ENCODE results near the gene CAMKV. TPM values are rescaled to one million over a fixed set of nuclear protein-coding genes. Genes with fewer than 3 reads are reported as not detected.

Gene CAMKV
- total RNA-seq, 1 experiment from 2014 or later, result 58.2 TPM

DNA sequence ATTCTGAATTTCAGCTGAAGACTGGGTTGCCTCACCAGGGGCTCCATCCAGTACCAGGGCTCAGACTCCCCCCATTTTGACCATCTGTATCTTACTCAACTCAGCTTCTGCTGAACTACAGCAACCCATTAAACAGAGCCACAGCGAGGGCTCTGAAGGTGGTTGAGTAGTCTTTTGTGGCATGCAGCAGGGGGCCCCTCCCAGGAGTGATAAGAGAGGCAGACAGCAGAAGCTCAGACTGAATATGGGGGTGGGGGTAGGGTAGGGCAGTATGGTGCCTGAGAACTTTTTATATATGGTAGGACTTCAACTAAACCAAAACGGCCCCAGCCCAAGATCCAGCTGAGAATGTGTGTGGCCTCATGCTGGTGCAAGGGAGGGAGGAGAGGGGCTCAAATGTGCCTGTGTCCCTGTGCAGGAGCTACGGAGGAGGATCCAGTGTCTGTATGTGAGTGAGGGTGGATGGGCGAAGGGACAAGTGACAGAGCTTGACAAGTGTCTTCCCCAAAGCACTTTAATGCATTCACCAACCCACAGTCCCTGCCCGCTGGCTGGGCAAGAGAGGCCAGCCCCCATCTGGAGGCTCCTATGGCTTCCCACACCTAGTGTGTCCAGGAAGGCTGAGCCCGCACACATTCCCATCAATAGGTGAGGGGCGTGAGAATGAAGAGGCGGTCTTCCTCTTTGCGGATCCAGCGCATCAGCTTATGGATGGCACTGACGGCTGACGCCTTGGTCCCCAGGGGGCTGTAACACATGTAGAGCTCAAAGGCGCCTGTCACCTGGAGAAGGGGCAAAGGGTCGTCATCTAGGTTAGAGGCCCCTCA, 38.9 kb upstream of the CAMKV start:
- H3K27me3 Mint-ChIP-seq (ENCODE audit: low read depth), result peaks cover 11% of the 10 kb centered on the region
- POLR2A ChIA-PET, result interaction anchor here (3.0 kb wide), 1 partner anchor 21 kb away, joined by 19 read pairs; the partner anchor contains the start of gene MON1A
- CTCF ChIA-PET, result interaction anchor here (1.1 to 7.5 kb wide), 9 partner anchors 9 to 104 kb away, joined by 3 to 115 read pairs (median 6); partner anchors contain the start of genes CAMKV, INKA1, MON1A and RBM6
- TF ChIP-seq, protein P1, sequence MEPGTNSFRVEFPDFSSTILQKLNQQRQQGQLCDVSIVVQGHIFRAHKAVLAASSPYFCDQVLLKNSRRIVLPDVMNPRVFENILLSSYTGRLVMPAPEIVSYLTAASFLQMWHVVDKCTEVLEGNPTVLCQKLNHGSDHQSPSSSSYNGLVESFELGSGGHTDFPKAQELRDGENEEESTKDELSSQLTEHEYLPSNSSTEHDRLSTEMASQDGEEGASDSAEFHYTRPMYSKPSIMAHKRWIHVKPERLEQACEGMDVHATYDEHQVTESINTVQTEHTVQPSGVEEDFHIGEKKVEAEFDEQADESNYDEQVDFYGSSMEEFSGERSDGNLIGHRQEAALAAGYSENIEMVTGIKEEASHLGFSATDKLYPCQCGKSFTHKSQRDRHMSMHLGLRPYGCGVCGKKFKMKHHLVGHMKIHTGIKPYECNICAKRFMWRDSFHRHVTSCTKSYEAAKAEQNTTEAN (CRISPR knock-in tag; IDR thresholded peaks at IDR 0.05), result no peak
- TF ChIP-seq ZNF423 (CRISPR knock-in tag; IDR thresholded peaks at IDR 0.05), result 0 out of 2 replicates have a peak, but pooled peaks have one; percentile 35
- no peak for TF ChIP-seq NFE2L1 (CRISPR knock-in tag; IDR thresholded peaks at IDR 0.05)
- TF ChIP-seq, protein P2, sequence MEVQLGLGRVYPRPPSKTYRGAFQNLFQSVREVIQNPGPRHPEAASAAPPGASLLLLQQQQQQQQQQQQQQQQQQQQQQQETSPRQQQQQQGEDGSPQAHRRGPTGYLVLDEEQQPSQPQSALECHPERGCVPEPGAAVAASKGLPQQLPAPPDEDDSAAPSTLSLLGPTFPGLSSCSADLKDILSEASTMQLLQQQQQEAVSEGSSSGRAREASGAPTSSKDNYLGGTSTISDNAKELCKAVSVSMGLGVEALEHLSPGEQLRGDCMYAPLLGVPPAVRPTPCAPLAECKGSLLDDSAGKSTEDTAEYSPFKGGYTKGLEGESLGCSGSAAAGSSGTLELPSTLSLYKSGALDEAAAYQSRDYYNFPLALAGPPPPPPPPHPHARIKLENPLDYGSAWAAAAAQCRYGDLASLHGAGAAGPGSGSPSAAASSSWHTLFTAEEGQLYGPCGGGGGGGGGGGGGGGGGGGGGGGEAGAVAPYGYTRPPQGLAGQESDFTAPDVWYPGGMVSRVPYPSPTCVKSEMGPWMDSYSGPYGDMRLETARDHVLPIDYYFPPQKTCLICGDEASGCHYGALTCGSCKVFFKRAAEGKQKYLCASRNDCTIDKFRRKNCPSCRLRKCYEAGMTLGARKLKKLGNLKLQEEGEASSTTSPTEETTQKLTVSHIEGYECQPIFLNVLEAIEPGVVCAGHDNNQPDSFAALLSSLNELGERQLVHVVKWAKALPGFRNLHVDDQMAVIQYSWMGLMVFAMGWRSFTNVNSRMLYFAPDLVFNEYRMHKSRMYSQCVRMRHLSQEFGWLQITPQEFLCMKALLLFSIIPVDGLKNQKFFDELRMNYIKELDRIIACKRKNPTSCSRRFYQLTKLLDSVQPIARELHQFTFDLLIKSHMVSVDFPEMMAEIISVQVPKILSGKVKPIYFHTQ (CRISPR knock-in tag; IDR thresholded peaks at IDR 0.05), result no peak
- DNase-seq (ENCODE audit: low spot score) (no peak), ATAC-seq (no peak)
- no peak overlapping the region for H3K4me3 Mint-ChIP-seq
- no peaks in the 10 kb centered on the region for H3K9me3 Mint-ChIP-seq
- peaks cover 48% of the 10 kb centered on the region for H3K4me1 Mint-ChIP-seq
- H3K36me3 Mint-ChIP-seq, result no peaks in the 10 kb centered on the region
- no peak overlapping the region for H3K27ac Mint-ChIP-seq

DNA sequence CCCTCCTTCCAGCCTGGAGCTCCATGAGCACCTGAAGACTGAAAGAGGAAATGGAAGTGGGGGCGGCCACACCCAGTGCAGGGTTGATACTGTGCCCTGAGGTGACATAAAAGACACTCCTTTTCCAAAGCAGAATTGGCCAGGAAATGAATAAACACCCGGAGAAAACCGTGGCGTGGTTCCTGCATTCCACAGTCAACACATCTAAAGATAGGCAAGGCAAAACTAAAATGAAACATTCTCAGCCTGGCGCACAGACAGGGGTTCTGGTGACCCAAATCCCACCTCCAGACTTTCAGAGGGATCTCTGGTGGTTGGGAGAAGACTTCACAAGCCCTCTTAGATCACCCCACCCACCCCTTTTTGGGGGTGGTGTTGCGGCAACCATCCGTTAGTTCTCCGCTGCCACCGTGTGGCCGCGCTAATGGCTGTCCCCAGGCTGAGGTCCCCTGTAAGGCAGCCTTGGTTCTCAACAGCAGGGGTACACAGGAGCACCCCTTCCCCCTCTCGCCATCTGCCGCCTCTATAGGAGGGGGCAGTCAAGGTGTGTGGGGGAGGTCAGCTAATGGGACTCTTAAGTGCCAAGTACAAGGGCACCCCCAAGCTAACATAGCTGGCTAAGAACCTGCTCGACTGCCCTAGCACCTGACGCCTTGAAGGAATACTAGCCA, 36.5 kb upstream of the CAMKV start:
- peak overlapping the region; percentile 73; the same call in 1 of the 2 replicates for H3K27ac Mint-ChIP-seq
- peaks cover 47% of the 10 kb centered on the region for H3K4me1 Mint-ChIP-seq
- peak; percentile 14 for ATAC-seq
- H3K9me3 Mint-ChIP-seq, result no peaks in the 10 kb centered on the region
- TF ChIP-seq, protein P3, sequence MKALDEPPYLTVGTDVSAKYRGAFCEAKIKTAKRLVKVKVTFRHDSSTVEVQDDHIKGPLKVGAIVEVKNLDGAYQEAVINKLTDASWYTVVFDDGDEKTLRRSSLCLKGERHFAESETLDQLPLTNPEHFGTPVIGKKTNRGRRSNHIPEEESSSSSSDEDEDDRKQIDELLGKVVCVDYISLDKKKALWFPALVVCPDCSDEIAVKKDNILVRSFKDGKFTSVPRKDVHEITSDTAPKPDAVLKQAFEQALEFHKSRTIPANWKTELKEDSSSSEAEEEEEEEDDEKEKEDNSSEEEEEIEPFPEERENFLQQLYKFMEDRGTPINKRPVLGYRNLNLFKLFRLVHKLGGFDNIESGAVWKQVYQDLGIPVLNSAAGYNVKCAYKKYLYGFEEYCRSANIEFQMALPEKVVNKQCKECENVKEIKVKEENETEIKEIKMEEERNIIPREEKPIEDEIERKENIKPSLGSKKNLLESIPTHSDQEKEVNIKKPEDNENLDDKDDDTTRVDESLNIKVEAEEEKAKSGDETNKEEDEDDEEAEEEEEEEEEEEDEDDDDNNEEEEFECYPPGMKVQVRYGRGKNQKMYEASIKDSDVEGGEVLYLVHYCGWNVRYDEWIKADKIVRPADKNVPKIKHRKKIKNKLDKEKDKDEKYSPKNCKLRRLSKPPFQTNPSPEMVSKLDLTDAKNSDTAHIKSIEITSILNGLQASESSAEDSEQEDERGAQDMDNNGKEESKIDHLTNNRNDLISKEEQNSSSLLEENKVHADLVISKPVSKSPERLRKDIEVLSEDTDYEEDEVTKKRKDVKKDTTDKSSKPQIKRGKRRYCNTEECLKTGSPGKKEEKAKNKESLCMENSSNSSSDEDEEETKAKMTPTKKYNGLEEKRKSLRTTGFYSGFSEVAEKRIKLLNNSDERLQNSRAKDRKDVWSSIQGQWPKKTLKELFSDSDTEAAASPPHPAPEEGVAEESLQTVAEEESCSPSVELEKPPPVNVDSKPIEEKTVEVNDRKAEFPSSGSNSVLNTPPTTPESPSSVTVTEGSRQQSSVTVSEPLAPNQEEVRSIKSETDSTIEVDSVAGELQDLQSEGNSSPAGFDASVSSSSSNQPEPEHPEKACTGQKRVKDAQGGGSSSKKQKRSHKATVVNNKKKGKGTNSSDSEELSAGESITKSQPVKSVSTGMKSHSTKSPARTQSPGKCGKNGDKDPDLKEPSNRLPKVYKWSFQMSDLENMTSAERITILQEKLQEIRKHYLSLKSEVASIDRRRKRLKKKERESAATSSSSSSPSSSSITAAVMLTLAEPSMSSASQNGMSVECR (CRISPR knock-in tag; IDR thresholded peaks at IDR 0.05; ENCODE audit: borderline replicate concordance), result no peak
- peak; percentile 21; the same call in 1 of the 2 replicates for TF ChIP-seq ZNF423 (CRISPR knock-in tag; IDR thresholded peaks at IDR 0.05)
- TF ChIP-seq, protein P4, sequence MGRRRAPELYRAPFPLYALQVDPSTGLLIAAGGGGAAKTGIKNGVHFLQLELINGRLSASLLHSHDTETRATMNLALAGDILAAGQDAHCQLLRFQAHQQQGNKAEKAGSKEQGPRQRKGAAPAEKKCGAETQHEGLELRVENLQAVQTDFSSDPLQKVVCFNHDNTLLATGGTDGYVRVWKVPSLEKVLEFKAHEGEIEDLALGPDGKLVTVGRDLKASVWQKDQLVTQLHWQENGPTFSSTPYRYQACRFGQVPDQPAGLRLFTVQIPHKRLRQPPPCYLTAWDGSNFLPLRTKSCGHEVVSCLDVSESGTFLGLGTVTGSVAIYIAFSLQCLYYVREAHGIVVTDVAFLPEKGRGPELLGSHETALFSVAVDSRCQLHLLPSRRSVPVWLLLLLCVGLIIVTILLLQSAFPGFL (CRISPR knock-in tag; IDR thresholded peaks at IDR 0.05; ENCODE audit: borderline replicate concordance), result no peak
- TF ChIP-seq, protein P5, sequence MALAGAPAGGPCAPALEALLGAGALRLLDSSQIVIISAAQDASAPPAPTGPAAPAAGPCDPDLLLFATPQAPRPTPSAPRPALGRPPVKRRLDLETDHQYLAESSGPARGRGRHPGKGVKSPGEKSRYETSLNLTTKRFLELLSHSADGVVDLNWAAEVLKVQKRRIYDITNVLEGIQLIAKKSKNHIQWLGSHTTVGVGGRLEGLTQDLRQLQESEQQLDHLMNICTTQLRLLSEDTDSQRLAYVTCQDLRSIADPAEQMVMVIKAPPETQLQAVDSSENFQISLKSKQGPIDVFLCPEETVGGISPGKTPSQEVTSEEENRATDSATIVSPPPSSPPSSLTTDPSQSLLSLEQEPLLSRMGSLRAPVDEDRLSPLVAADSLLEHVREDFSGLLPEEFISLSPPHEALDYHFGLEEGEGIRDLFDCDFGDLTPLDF (CRISPR knock-in tag; IDR thresholded peaks at IDR 0.05), result no peak
- TF ChIP-seq, protein P6, sequence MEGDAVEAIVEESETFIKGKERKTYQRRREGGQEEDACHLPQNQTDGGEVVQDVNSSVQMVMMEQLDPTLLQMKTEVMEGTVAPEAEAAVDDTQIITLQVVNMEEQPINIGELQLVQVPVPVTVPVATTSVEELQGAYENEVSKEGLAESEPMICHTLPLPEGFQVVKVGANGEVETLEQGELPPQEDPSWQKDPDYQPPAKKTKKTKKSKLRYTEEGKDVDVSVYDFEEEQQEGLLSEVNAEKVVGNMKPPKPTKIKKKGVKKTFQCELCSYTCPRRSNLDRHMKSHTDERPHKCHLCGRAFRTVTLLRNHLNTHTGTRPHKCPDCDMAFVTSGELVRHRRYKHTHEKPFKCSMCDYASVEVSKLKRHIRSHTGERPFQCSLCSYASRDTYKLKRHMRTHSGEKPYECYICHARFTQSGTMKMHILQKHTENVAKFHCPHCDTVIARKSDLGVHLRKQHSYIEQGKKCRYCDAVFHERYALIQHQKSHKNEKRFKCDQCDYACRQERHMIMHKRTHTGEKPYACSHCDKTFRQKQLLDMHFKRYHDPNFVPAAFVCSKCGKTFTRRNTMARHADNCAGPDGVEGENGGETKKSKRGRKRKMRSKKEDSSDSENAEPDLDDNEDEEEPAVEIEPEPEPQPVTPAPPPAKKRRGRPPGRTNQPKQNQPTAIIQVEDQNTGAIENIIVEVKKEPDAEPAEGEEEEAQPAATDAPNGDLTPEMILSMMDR (IDR thresholded peaks at IDR 0.05), result peak; percentile 36
- no peak for TF ChIP-seq GABPB1 (CRISPR knock-in tag; IDR thresholded peaks at IDR 0.05)
- TF ChIP-seq ZNF317 (CRISPR knock-in tag; IDR thresholded peaks at IDR 0.05; ENCODE audit: borderline replicate concordance, low read depth), result no peak
- TF ChIP-seq, protein P7, sequence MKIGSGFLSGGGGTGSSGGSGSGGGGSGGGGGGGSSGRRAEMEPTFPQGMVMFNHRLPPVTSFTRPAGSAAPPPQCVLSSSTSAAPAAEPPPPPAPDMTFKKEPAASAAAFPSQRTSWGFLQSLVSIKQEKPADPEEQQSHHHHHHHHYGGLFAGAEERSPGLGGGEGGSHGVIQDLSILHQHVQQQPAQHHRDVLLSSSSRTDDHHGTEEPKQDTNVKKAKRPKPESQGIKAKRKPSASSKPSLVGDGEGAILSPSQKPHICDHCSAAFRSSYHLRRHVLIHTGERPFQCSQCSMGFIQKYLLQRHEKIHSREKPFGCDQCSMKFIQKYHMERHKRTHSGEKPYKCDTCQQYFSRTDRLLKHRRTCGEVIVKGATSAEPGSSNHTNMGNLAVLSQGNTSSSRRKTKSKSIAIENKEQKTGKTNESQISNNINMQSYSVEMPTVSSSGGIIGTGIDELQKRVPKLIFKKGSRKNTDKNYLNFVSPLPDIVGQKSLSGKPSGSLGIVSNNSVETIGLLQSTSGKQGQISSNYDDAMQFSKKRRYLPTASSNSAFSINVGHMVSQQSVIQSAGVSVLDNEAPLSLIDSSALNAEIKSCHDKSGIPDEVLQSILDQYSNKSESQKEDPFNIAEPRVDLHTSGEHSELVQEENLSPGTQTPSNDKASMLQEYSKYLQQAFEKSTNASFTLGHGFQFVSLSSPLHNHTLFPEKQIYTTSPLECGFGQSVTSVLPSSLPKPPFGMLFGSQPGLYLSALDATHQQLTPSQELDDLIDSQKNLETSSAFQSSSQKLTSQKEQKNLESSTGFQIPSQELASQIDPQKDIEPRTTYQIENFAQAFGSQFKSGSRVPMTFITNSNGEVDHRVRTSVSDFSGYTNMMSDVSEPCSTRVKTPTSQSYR (CRISPR knock-in tag; IDR thresholded peaks at IDR 0.05), result no peak
- no peak for TF ChIP-seq TCF7 (CRISPR knock-in tag; IDR thresholded peaks at IDR 0.05; ENCODE audit: low read depth)
- ChIA-PET CTCF (interaction anchor here (0.6 to 8.9 kb wide), 13 partner anchors 21 to 441 kb away, joined by 3 to 115 read pairs (median 10); partner anchors contain the start of genes AMIGO3, CAMKV, INKA1 and MON1A), POLR2A (interaction anchor here (0.5 to 0.9 kb wide), 2 partner anchors 23 to 148 kb away, joined by 3 to 5 read pairs; no protein-coding TSS in a partner anchor)
- DNase-seq (ENCODE audit: low spot score), result peak; percentile 68
- peaks cover 11% of the 10 kb centered on the region for H3K27me3 Mint-ChIP-seq (ENCODE audit: low read depth)
- no peaks in the 10 kb centered on the region for H3K36me3 Mint-ChIP-seq
- H3K4me3 Mint-ChIP-seq, result peak overlapping the region; percentile 32
